Neural progenitor cell (in vitro differentiated cells): ENCODE measurements around the gene CCNI2. TPM values are rescaled to one million over a fixed set of nuclear protein-coding genes. Genes with fewer than 3 reads are reported as not detected.

Experiments used
- DNase-seq: peaks from one replicate; pipeline ENCODE4 v3.0.0-alpha.2; 2016; ENCODE audit warnings: low spot score
- H2AFZ ChIP-seq: fragments of 200-600 bp; sonication (generic); replicated peaks from 2 replicates; pipeline ENCODE4 v1.6.1; 2016; ENCODE audit warnings: antibody characterized with exemption
- H3F3A ChIP-seq: fragments of 200-600 bp; sonication (generic); 2 replicates; pipeline ENCODE4 v1.6.1; 2016; ENCODE audit warnings: antibody characterized with exemption, low read depth
- H3K27ac ChIP-seq: fragments of 200-600 bp; sonication (generic); 2 replicates; pipeline ENCODE4 v1.5.1; 2016; ENCODE audit warnings: mild to moderate bottlenecking
- H3K27me3 ChIP-seq: fragments of 200-600 bp; sonication (generic); 2 replicates; pipeline ENCODE4 v1.6.1; 2016; ENCODE audit warnings: mild to moderate bottlenecking, moderate library complexity
- H3K36me3 ChIP-seq: fragments of 200-600 bp; sonication (generic); 2 replicates; pipeline ENCODE4 v1.5.1; 2016
- H3K4me1 ChIP-seq: fragments of 200-600 bp; sonication (generic); 2 replicates; pipeline ENCODE4 v1.6.1; 2016; ENCODE audit warnings: mixed run types
- H3K4me2 ChIP-seq: fragments of 200-600 bp; sonication (generic); 2 replicates; pipeline ENCODE4 v1.6.1; 2016
- H3K4me3 ChIP-seq: fragments of 200-600 bp; sonication (generic); 2 replicates; pipeline ENCODE4 v1.5.1; 2016
- H3K79me2 ChIP-seq: fragments of 200-600 bp; sonication (generic); 2 replicates; pipeline ENCODE4 v1.6.1; 2016; ENCODE audit warnings: low read depth
- H3K9ac ChIP-seq: fragments of 200-600 bp; sonication (generic); 2 replicates; pipeline ENCODE4 v1.6.1; 2016
- H3K9me3 ChIP-seq: fragments of 200-600 bp; sonication (generic); 2 replicates; pipeline ENCODE4 v1.5.1; 2016; ENCODE audit warnings: low read depth
- H4K20me1 ChIP-seq: fragments of 200-600 bp; sonication (generic); 2 replicates; pipeline ENCODE4 v1.6.1; 2016; ENCODE audit warnings: low read depth
- H3K27ac Mint-ChIP-seq: 3 replicates; pipeline ENCODE4 v1.8.0; 2021; ENCODE audit warnings: mixed read lengths
- H3K27me3 Mint-ChIP-seq: 2 replicates; pipeline ENCODE4 v1.8.0; 2022; ENCODE audit warnings: low read depth, mild to moderate bottlenecking, inconsistent platforms, moderate library complexity, mixed read lengths; ENCODE audit not compliant: insufficient read depth
- H3K36me3 Mint-ChIP-seq: 3 replicates; pipeline ENCODE4 v1.8.0; 2021; ENCODE audit warnings: mixed read lengths
- H3K4me1 Mint-ChIP-seq: 3 replicates; pipeline ENCODE4 v1.8.0; 2021; ENCODE audit warnings: mixed read lengths
- H3K4me3 Mint-ChIP-seq: 3 replicates; pipeline ENCODE4 v1.8.0; 2021; ENCODE audit warnings: mild to moderate bottlenecking, moderate library complexity, mixed read lengths
- H3K9me3 Mint-ChIP-seq: 3 replicates; pipeline ENCODE4 v1.8.0; 2020; ENCODE audit warnings: mixed read lengths
- EZH2 ChIP-seq: fragments of 200-600 bp; sonication (generic); IDR thresholded peaks from 2 replicates; pipeline ENCODE4 v1.6.1; 2017; ENCODE audit warnings: antibody characterized with exemption, mild to moderate bottlenecking, moderate library complexity
- EZH2phosphoT487 ChIP-seq: fragments of 200-600 bp; sonication (generic); IDR thresholded peaks from 2 replicates; pipeline ENCODE4 v1.6.1; 2017; ENCODE audit warnings: antibody characterized with exemption
- total RNA-seq: library from RNA; depleted of rRNA; stranded (reverse); fragments of >200 nt; gene quantifications from 2 replicates; pipeline ENCODE4 v1.2.3, GENCODE V29; 2015; ENCODE audit warnings: low replicate concordance
- TF ChIP-seq, protein P1 (sequence below): fragments of 200-600 bp; sonication (generic); IDR thresholded peaks from 2 replicates; pipeline ENCODE4 v1.5.1; 2017; ENCODE audit warnings: antibody characterized with exemption, mild to moderate bottlenecking

CCNI2 gene
- total RNA-seq, 1 donor from 2014 or later: not detected

DNA sequence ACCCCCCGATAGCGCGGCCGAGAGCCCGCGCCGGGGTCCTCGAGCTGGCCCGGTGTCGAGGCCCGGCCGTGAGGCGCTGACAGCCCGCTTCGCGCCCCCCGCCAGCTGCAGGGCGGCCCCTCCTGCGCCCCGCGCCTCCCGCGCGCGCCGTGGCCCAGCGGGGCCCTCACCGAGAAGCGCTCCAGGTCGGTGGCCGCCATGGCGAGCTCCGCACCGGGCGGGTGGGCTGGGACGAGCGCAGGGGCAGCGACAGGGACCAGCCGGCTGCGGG lies 29.6 kb downstream of the CCNI2 start:
- Mint-ChIP-seq H3K27me3 (peaks cover 4% of the 10 kb centered on the region), H3K36me3 (peaks cover 2% of the 10 kb centered on the region), H3K9me3 (no peaks in the 10 kb centered on the region), H3K27ac (no peak overlapping the region), H3K4me3 (no peak overlapping the region), H3K4me1 (peaks cover 43% of the 10 kb centered on the region)
- Histone ChIP-seq H3K4me3 (peak overlapping the region; percentile 83), H3K4me2 (peak overlapping the region; percentile 98), H3K9me3 (no peaks in the 10 kb centered on the region), H4K20me1 (peaks cover 12% of the 10 kb centered on the region), H3F3A (peaks cover 29% of the 10 kb centered on the region), H3K36me3 (no peaks in the 10 kb centered on the region), H3K4me1 (peaks cover 15% of the 10 kb centered on the region), H3K79me2 (peaks cover 6% of the 10 kb centered on the region), H3K9ac (no peak overlapping the region), H2AFZ (peak overlapping the region; percentile 99), H3K27me3 (peaks cover 66% of the 10 kb centered on the region), H3K27ac (no peak overlapping the region)
- TF ChIP-seq EZH2phosphoT487 (no peak), EZH2 (no peak)
- TF ChIP-seq, protein P1, sequence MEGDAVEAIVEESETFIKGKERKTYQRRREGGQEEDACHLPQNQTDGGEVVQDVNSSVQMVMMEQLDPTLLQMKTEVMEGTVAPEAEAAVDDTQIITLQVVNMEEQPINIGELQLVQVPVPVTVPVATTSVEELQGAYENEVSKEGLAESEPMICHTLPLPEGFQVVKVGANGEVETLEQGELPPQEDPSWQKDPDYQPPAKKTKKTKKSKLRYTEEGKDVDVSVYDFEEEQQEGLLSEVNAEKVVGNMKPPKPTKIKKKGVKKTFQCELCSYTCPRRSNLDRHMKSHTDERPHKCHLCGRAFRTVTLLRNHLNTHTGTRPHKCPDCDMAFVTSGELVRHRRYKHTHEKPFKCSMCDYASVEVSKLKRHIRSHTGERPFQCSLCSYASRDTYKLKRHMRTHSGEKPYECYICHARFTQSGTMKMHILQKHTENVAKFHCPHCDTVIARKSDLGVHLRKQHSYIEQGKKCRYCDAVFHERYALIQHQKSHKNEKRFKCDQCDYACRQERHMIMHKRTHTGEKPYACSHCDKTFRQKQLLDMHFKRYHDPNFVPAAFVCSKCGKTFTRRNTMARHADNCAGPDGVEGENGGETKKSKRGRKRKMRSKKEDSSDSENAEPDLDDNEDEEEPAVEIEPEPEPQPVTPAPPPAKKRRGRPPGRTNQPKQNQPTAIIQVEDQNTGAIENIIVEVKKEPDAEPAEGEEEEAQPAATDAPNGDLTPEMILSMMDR: no peak
- DNase-seq: no peak

DNA sequence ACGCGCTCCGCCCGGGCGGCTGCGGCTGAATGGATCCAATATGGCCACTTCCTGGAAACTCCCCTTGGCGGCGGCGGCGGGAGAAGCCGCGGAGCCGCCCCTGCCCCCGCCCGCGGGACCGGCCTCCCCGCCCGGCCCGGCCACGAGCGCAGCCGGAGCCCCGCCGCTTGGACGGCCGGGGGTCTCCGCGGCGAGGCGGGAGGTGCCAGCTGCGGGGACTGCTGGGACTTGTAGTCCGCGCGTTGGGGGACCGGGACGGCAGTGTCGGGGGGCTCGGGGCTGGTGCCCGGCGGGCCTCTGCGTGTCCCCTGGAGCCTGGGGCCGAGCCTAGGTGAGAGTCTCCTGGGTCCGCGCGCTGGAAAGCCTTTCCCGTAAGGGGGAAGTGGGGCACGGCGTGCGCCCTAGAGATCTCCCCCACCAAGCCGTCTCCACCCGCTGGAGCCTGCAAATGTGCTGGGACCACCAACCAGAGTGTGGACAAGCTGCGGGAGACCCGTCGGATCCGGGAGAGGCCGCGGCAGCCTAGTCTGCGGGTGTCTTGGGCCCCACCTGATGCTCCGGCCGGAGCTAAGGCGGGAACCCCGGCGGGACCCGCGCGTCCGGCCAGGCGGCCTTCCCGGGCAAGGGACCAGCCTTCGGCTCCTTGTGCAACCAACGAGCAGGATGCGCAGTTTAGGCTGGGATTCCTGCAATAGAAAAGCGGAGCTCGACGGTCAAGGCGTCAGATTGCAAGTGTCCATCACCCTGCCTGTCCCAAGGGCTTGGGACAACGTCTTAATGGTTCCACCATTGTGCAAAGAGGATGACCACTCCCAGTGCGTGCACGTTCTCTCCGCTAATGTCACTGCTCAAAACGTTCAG lies 30.2 kb downstream of the CCNI2 start, which contains the start of gene SEPTIN8:
SEPTIN8 (minus strand) TSS at position 31 of the 861 bp plus-strand sequence. CDS start 102 bp downstream, outside the sequence.
- peak; percentile 80 for DNase-seq
- Histone ChIP-seq H2AFZ (peak within 1 kb of the TSS; percentile 99), H3F3A (peaks cover 29% of the 10 kb centered on the region), H3K4me2 (peak within 1 kb of the TSS; percentile 98), H3K4me3 (peak within 1 kb of the TSS; percentile 83), H3K27ac (no peak within 1 kb of the TSS), H3K9me3 (no peaks in the 10 kb centered on the region), H3K79me2 (peaks cover 6% of the 10 kb centered on the region), H3K4me1 (peaks cover 13% of the 10 kb centered on the region), H4K20me1 (peaks cover 12% of the 10 kb centered on the region), H3K36me3 (no peaks in the 10 kb centered on the region), H3K9ac (no peak within 1 kb of the TSS), H3K27me3 (peaks cover 70% of the 10 kb centered on the region)
- Mint-ChIP-seq H3K27ac (no peak within 1 kb of the TSS), H3K36me3 (peaks cover 2% of the 10 kb centered on the region), H3K9me3 (no peaks in the 10 kb centered on the region), H3K4me3 (peak within 1 kb of the TSS; percentile 89), H3K27me3 (peaks cover 4% of the 10 kb centered on the region), H3K4me1 (peaks cover 38% of the 10 kb centered on the region)
- TF ChIP-seq EZH2phosphoT487 (peak; percentile 56), EZH2 (peak; percentile 68)
- TF ChIP-seq, protein P1: no peak

DNA sequence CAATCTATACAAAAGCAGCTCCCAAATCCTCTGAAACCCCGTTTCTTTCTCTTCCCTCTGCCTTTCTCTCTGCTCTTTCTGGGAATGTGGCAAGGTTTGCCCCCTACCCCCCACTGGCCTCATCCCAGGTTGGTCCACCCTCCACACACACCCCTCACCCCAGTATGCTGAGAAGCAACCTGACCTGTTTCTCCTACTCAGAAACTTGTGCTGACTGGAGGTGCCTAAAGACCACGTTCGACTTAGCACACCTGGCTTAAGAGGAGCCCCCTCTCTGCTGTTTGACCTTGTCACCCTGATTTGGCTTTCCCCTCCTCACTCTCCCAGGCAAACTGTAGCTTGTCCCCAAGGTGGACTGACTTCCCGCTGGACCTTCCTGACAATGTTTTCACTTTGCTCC lies 30.9 kb downstream of the CCNI2 start:
- peak overlapping the region; percentile 99 for H2AFZ ChIP-seq
- no peak overlapping the region for H3K27ac ChIP-seq
- H3K79me2 ChIP-seq: peaks cover 6% of the 10 kb centered on the region
- H3K9ac ChIP-seq: no peak overlapping the region
- H3K4me2 ChIP-seq: peak overlapping the region; percentile 98
- H3K4me3 Mint-ChIP-seq: peak overlapping the region; percentile 81
- H4K20me1 ChIP-seq: peaks cover 12% of the 10 kb centered on the region
- peaks cover 32% of the 10 kb centered on the region for H3K4me1 Mint-ChIP-seq
- no peak overlapping the region for H3K27ac Mint-ChIP-seq
- no peak for DNase-seq
- H3K9me3 Mint-ChIP-seq: no peaks in the 10 kb centered on the region
- H3K4me1 ChIP-seq: peaks cover 13% of the 10 kb centered on the region
- no peak for TF ChIP-seq EZH2phosphoT487
- TF ChIP-seq, protein P1: no peak
- TF ChIP-seq EZH2: no peak
- H3K36me3 ChIP-seq: no peaks in the 10 kb centered on the region
- peak overlapping the region; percentile 83 for H3K4me3 ChIP-seq
- H3K27me3 Mint-ChIP-seq: peaks cover 4% of the 10 kb centered on the region
- H3F3A ChIP-seq: peaks cover 29% of the 10 kb centered on the region
- H3K36me3 Mint-ChIP-seq: peaks cover 2% of the 10 kb centered on the region
- no peaks in the 10 kb centered on the region for H3K9me3 ChIP-seq
- peaks cover 72% of the 10 kb centered on the region for H3K27me3 ChIP-seq
